Stimulated activated CD4-positive, alpha-beta T cell treated with anti-CD3 and anti-CD28 coated beads, Interleukin-1b, Interleukin-23, amount 100 ng/mL, for 24 hours (primary cell): ENCODE results near the gene SHANK1.

Experiments used
- DNase-seq, 4 experiments: peaks; one replicate each; pipeline ENCODE4 v3.0.0-alpha.2; 2020; ENCODE audit warnings: low read depth in 4 of 4, low spot score in 1 of 4

SHANK1 gene

DNA sequence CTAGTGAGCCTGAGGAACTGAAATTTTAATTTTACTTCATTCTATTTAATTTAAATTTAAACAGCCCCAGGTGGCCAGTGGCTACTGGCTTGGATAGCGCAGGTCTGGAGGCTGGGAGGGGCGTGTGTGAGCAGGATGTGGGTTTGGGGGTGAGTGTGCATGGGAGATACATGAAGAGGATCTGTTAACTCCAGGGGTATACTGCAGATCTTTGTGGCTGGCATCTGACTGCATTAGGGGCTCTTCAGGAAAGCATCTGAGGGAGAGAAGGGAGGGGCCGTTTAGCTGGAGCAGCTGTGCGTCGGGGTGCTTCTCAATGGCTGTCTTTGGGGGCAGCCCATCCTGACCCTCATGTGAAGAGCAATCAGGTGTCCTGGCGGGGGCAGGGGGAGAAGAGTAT is 6.8 kb downstream of the SHANK1 start:
- DNase-seq: no peak

DNA sequence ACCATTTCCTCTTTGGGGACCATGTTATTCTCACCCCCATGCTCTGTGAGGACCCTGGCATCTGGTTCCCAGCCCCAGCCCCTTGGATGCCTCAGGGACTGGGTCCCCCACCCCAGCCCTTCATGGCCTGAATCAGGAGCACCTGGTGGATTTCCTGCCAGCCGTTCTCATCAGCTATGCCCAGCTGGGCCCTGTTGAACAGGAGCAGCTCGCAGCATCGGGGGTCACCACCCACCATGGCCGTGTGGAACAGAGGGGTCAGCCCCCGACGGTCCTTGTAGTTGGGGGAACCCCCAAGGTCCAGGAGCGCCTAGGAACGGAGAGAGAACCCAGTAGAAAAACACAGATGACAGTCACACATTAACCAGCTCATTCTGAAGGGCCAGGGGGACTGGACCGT is 7.8 kb downstream of the SHANK1 start:
- no peak for DNase-seq

DNA sequence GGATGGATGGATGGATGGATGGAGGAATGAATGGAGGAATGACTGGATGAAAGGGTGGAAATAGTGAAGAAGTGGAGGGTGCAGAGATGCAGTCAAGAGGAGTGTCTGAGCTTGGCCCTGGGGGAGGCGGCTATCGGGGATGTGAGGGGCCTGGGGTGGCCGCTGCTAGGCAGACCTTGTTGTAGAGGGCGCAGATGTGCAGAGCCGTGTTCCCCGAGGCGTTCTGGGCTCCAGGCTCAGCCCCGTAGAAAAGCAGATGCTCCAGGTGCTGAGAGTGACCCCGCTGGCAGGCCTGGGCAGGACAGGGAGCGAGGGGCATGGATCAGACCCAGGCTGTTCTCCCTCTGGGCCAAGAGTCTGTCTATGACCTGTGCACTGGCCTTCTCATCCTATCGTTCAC is 8.4 kb downstream of the SHANK1 start:
- DNase-seq: no peak

DNA sequence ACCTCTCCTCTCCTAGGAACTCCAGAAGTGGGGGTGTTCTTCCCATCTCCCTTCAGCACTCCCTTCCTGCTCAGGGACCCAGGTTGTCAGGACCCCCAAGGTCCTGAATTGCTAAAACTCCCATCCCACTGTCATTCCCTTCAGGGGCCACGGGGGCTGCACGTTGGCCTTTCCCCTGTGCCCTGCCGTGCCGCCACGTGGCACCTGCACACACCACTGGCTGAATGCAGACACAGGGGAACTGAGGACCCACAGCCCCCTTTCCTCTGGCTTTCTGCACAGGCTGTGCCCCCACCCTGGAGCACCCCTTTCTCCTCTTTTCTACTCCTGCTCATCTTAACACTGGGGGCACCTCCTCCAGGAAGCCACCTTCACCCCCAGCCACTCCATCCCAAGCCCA is 9.0 kb downstream of the SHANK1 start:
- no peak for DNase-seq

DNA sequence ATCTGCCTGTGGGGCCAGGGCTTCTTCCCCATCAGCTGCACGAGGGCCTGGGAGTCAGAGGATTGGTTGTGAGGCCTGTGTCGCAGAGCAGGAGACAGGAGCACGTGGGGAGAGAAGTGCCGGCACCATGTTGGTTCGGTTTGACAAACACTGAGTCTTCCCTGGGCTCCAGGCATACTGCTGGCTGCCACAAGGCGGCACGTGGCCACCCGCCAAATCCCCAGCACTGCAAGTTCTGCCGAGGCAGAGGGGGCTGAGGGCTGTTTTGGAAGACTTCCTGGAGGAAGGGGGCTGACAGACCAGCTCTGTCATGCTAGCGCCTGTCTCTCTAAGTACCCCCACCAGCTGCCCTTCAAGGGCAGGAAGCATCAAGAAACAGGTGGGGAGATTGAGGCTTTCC is 9.5 kb downstream of the SHANK1 start:
- no peak for DNase-seq

DNA sequence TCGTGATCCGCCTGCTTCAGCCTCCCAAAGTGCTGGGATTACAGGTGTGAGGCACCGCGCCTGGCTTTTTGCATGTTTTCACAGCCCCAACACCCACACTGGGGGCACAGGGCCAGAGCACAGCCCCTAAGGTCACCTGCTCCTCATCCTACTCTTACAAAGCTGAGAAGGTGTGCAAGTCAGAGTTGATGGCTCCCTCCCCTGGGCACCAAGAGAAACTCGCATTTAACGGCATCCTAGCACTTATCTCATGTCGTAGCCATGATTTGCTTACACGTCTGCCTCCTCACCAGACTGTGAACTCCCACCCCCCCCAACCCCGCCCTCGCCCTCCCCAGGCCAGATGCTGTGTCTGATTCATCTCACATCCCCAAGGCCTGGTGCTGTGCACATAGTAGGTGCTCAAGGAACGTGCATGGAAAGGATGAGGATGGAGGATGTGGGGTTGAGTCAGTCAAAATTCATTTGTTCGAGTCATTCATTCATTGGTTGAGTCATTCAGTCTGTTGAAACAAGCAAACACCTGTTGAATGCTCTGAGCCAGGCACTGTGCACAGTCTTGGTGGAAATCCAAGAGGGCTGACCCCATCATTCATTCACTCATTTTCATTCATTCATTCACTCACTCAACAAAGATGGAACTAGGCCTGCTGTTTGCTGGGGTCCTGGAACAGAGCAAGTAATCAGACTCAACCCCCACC is 11.3 kb downstream of the SHANK1 start:
- no peak for DNase-seq

DNA sequence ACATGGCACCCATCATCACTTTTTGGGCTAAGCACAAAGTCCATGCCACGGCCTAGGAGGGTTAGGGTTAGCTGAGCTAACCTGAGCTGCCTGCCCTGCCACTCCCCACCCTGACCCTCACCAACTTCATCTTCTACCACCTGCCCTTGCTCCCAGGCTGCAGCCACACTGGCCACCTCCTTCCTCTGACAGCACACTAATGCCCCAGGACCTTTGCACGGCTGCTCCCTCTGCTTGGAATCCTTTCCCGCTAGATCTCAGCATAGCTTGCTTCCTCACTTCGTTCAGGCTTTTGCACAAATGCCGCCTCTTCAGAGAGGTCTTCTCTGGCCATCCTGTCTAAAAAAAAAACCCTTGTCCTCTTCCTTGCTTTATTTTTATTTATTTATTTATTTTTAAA is 13.2 kb downstream of the SHANK1 start:
- no peak for DNase-seq

DNA sequence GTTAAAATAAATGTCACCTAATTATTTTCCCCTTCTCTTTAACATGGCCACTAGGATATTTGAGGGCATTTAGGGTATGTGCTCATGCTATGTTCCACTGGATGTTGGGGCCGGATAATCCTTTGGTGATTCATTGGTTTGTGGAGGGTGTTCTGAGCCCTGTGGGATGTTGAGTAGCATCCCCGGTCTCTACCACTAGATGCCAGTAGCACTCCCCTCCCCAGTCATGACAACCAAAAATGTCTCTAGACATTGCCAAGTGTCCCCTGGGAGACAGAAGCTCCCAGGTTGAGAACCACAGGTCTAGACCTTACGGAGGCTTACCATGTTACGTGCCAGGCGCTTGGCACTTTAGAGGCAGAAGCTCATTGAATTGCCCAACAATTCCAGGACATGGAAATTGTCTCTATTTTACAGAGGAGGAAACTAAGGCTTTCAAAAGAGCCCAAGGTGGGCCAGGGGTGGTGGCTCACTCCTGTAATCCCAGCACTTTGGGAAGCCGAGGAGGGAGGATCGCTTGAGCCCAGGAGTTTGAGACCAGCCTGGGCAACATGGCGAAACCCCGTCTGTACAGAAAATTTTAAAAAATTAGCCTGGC is 14.1 kb downstream of the SHANK1 start:
- no peak for DNase-seq

DNA sequence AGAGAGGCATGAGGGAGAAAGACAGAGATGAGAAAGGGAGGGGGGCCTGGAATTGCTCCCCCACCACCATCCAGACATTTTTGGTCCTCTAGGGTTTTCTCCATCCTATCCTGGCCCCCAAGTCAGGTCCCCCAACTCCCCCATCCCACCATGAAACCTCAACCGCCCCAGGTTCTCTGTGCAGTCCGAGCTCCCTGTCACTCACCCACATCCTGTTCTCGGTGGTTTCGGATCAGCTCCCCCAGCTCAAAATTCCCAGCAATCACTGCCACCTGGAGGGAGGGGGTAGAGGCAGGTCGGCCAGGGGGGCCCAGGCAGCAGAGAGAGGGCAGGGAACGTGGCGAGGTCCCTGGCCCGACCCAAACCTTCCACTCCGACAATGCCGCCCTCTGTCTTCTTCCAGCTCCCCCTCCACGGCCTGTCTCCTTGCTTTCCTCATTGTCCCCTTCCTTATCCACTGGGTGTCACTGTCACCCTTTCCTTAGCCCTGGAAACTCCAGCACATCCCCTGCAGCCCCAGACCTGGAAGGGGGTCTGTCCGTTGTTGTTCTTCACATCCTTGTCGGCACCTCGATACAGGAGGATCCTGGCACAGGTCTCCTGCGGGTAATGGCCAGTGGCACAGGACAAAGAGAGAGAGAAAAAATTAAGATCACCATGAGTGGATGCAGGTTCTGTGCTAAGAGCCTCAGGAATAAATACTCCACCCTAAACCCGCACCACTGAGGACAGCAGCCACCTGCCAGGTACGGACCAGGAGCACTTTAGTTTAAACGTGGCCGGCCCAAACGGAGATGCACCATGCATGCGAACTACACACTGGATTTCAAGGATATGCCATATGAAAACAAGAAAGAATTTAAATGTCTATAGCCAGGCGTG is 15.4 kb downstream of the SHANK1 start:
- no peak for DNase-seq

DNA sequence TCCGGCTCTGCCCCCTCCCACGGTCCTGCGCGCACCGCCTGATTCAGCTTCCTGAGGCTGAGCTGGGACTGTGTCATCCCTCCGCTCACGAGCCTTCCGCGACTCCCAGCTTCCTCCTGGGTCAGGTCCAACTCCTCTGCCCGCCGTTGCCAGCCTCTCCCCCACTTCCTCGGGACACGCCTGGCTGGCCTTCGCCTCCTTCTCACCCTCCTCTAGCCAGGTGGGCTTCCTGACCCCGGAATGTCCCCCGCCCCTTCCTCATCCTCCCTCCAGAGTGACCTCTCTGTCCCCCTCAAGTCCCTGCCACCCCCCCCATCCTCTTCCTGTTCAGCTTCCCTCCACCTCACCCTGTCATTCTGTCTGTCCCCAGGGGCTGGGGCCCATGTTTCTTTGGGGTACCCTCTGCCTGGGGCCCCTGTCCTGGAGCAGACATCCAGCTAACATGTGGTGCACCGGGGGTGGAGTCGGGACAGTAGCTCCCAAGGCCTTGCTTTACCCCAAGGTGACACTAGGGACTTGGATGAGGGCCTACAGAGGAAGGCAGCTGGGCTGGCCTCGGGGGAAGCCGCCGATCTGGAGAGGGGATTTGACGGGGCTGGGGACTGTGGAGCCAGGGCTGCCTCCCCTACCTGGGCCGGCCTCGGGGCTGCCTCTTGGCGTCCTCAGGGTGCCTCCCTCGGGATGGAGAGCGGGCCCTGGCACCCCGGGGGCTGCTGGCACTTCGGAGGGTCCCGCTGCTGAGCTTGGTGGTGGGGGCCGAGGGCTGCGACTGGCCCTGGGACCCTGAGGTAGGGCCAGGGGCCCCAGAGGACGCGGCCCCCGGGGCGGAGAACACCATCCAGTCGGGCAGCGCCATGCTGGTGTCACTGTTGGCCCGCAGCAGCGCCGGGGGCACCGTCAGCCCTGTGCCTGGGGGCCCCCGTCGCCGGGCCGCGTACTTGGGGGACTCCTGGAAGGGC is 16.5 kb downstream of the SHANK1 start:
- no peak for DNase-seq

DNA sequence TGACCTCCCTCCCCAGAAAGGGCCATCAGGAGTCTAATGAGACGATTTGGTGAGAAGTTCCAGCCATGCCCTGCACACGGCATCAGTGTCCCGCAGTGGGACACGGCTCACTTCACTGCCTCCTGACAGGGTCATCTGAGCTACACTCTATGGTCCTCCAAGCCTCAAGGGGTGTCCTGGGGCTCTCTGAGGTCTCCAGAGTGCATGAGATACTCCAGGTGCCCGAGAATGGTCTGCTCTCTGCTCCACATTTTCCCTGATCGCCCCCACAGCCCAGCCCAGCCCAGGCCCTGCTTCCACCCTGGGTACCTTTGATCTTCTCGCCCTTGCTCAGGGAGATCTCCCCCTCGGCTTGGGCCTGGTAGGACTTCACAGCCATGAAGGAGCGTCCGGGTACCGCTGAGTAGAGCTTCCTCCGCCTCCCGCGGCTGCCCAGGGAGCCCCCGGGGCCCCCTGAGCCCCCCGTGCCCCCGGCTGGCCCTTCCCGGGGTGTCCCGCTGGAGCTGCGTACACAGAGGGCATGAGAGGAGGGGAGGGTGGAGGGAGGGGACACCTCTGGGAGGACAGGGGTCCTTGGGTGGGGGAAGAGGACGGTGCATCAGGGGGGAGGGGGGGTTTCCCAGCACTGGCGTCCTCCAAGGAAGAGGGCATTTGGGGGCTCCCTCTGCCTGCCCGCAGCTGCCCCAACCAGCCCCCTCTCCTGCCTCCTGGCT is 17.3 kb downstream of the SHANK1 start:
- DNase-seq: no peak

DNA sequence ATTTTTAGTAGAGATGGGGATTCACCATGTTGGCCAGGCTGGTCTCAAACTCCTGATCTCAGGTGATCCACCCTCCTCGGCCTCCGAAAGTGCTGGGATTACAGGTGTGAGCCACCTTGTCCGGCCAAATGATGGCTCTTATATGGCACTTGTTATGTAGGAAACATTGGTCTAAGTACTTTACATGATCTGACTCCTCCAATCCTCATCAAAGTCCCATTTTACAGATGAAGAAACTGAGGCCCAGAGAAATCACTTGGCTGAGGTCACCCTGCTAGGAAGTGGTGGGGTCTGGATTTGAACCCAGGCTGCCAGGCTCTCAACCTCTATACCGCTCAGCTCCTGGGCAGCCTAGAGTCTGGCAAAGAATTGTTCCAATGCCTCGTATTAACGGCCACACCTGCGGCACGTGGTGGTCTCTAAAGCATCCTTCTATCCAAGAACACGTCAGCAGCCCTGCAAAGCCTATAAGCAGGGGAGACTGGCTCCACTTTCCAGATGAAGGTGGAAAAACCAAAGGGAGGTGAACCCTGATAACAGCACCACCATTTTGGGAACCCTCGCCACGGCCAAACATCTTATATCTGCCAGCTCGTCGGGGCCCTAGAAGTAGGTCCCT is 18.1 kb downstream of the SHANK1 start:
- no peak for DNase-seq

DNA sequence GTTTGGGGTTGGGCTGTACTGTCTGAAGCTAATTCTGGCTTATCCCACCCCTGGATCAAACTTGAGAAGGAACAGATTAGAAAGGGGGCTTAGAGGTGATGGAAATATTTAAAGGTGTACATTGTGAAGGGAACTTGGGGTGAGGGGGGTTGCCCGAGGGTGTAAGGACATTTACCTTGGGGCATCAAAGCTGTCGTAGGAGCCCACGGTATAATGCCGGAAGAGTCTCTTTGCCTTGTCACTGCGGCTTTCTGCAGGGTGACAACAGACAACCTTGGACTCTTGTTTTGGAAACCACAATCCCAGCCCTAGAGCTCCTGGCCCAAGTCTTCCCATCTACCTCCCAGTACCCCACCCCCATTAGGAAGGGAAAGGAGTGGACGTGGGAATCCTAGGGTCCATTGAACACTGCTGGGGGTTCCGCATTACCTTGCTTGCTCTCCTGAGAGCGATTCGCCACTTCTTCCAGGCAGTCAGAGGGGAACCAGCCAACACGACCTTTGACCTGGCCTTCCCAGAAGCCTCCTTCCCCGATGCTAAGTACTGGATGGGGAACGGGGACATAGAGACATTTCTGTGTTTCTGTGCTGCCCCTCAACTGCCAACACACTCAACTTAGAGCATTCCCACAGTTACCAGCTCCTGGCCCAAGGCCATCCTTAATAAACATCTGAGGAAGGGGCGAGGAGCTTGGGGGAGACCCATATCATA is 22.0 kb downstream of the SHANK1 start:
- no peak for DNase-seq

DNA sequence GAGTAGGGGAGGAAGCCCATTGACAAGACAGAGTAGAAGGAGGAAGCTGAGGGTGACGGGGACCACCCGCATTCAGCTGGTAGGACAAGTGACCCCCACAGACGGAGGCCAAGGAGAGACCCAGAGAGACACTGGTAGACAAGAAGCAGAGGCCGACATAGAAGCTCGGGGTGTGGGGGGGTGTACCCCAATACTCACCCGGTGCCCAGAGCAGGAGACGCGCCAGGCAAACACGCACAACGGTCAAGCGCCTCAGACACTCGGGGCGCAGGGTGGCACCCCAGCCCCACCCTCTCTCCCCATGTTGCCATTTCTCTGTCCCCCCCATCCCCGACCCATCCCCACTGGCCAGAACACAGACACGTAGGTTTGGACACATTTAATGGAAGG is 23.5 kb downstream of the SHANK1 start:
- DNase-seq: no peak

DNA sequence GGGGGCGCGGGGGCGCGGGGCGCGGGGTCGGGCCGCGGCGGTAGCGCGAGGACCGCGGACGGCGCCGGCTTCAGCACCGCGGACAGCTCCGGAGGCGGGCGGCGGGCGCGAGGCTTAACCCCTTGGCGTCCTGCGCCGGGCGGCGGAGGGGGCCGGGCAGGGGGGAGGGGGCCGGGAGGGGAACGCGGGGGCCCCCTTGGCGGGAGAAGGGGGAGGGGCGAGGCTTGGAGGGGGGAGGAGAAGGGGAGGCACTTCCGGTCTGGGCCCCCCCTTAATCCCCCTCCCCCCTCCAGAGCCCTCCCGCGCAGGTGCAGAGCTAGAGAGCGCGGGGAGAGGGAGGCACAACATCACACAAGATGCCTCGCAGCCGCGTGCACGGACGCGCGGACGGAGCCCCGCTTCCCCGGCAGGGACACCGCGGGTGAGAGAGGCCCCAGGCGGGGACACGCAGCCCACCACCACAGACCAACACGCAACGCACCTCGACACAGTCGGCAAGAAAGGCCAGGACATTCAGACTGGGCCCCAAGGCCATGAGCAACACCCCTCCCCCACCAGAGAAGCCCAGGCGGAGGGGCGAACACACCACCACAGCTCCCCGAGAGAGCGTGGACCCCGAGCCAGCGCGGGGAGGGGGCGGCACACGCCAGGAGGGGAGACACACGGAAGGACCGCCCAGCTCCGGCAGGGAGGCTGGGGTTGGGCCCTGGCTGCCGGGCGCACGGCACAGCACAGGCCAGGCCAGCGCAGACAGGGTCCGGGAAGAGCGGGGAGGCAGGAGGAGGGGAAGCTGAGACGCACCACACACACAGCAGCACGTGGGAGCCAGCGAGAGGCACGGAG is 24.1 kb downstream of the SHANK1 start:
- no peak for DNase-seq

DNA sequence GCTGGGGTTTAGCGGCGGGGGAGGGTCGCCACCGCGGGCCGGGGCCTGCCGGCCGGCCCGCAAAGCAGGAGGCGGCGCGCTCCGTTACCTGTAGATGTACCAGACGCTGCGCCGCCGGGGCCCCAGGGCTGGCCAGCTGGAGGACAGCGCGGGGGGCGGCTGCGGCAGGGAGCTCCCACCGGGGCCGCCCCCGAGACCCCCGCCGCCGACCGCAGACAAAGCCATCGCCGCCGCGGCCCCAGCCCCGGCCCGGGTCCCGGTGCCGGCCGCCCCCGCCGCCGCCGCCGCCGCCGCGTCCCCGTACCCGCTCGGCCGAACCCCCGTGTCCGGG is 24.8 kb downstream of the SHANK1 start:
- no peak for DNase-seq

DNA sequence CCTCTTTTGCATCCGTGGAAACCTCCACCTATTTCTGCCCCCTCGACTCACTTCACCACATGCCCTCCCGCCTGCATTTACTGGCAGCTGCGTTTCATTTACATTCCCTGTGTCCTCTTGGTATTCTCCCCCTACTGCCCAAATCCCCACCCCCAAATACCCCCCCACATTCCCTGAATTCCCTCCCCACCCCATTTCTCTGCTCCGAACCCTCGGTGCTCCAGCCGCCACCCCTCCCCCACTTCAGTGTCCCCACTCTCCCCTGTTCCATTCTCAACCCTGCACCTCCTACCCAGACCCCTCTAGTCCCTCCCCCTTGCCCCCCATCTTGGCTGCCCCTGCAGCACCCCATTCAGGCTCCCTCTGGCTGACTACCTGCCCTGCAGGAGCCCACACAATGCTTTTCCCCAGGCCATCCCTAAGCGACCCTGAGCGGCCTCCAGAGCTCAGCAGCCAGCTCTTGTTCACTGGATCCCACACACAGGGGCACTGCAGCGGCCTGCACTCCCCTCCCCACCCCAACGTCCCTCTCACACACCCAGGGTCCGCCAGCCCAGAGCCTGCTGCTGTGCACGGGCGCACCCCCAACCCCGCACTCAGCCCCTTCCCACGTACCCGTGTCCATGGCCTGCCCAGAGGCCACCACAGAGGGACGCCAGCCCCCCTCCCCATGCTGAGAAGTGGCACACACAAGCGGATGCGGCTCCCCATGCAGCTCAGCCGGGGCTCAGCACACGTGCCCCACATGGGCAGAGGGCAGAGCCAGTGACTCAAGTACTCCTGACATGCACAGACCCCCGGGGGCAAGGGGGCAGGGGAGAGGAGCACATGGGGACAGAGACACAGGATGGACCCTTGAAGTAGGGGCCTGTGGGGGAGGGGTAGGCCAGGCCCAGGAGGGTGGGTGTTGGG is 26.3 kb downstream of the SHANK1 start:
- no peak for DNase-seq

DNA sequence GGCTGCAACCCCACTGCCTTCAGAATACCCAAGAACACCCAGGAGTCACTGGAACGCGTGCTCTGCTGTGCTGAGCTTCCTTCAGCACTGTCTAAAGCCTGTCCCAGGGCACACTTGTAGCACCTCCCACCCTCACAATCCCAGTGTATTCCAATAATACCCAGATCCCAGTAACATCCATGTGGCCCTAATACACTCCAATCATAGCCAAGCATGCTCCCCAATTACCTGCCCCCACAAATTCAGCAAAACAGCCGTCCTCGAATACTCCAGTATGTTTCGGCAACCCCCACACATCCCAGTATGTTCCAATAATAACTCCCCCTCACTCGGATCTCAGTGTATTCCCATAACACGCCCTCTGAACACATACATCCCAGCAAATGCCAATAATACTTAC is 29.2 kb downstream of the SHANK1 start:
- DNase-seq: no peak
